IMR-90 (cell line): ENCODE measurements around the gene DCN. TPM values are rescaled to one million over a fixed set of nuclear protein-coding genes. Genes with fewer than 3 reads are reported as not detected.

Experiments
- ATAC-seq: fragments of 200-7000 bp; cut with Tn5 transposase; 2 replicates; pipeline ENCODE4 v1.9.1; 2020; ENCODE audit warnings: low read depth, mild to moderate bottlenecking, moderate library complexity
- BruUV-seq: library from RNA; stranded (reverse); fragments of 400-500 nt; replicated peaks from 2 replicates; lab custom pipeline; 2021; lab: Mats Ljungman, UMichigan
- CTCF ChIA-PET: fragments of 300-600 bp; formaldehyde crosslinking; extraction: SDS; loops from one replicate; lab custom pipeline; 2021; ENCODE audit warnings: antibody characterized with exemption; lab: Yijun Ruan, JAX
- POLR2A ChIA-PET: fragments of 300-600 bp; sonication (Branson Sonifier 250); formaldehyde crosslinking; loops from one replicate; lab custom pipeline; 2022; ENCODE audit warnings: antibody characterized with exemption; ENCODE audit not compliant: unreplicated experiment; lab: Charles Lee
- DNase-seq: peaks from one replicate; pipeline ENCODE4 v3.0.0; 2013
- H2AFZ ChIP-seq: replicated peaks from 2 replicates; pipeline ENCODE3; 2013; ENCODE audit warnings: low read length, mild to moderate bottlenecking; ENCODE audit not compliant: poor library complexity
- H2AK5ac ChIP-seq: 2 replicates; pipeline ENCODE4 v1.6.1; 2013; ENCODE audit warnings: low read depth, low read length, inconsistent platforms
- H2AK9ac ChIP-seq: replicated peaks from 2 replicates; pipeline ENCODE3; 2013; ENCODE audit warnings: mild to moderate bottlenecking, low read depth, low read length, moderate library complexity; ENCODE audit not compliant: poor library complexity
- H2BK120ac ChIP-seq: 2 replicates; pipeline ENCODE4 v1.6.1; 2013; ENCODE audit warnings: low read depth, low read length, inconsistent platforms
- H2BK15ac ChIP-seq: 3 replicates; pipeline ENCODE4 v1.6.1; 2013; ENCODE audit warnings: low read depth, low read length, inconsistent platforms
- H2BK20ac ChIP-seq: 2 replicates; pipeline ENCODE4 v1.6.1; 2013; ENCODE audit warnings: low read depth, mild to moderate bottlenecking, inconsistent platforms, low read length, moderate library complexity
- H2BK5ac ChIP-seq: 2 replicates; pipeline ENCODE4 v1.6.1; 2013; ENCODE audit warnings: mild to moderate bottlenecking, low read depth, low read length, inconsistent platforms; ENCODE audit not compliant: poor library complexity, severe bottlenecking
- H3K14ac ChIP-seq: replicated peaks from 2 replicates; pipeline ENCODE4 v1.6.1; 2013; ENCODE audit warnings: low read depth, low read length, inconsistent platforms
- H3K18ac ChIP-seq: 2 replicates; pipeline ENCODE4 v1.6.1; 2013; ENCODE audit warnings: low read depth, low read length, control low read depth
- H3K23ac ChIP-seq: 2 replicates; pipeline ENCODE4 v1.6.1; 2013; ENCODE audit warnings: low read depth, low read length, inconsistent platforms
- H3K27ac ChIP-seq: 2 replicates; pipeline ENCODE4 v1.5.1; 2013; ENCODE audit warnings: mild to moderate bottlenecking, control low read depth, low read length; ENCODE audit not compliant: insufficient read depth
- H3K27me3 ChIP-seq: 2 replicates; pipeline ENCODE4 v1.6.1; 2013; ENCODE audit warnings: low read length; ENCODE audit not compliant: control insufficient read depth, insufficient read depth
- H3K36me3 ChIP-seq: 2 replicates; pipeline ENCODE4 v1.6.1; 2013; ENCODE audit warnings: low read length, mixed read lengths; ENCODE audit not compliant: control insufficient read depth, insufficient read depth
- H3K4ac ChIP-seq: 2 replicates; pipeline ENCODE4 v1.6.1; 2013; ENCODE audit warnings: low read depth, low read length, inconsistent platforms
- H3K4me1 ChIP-seq: 2 replicates; pipeline ENCODE4 v1.6.1; 2013; ENCODE audit warnings: low read length, mixed read lengths; ENCODE audit not compliant: control insufficient read depth, insufficient read depth
- H3K4me2 ChIP-seq: 2 replicates; pipeline ENCODE4 v1.6.1; 2013; ENCODE audit warnings: low read depth, mild to moderate bottlenecking, control low read depth, low read length, moderate library complexity
- H3K4me3 ChIP-seq: 2 replicates; pipeline ENCODE4 v1.5.1; 2013; ENCODE audit warnings: low read depth, mild to moderate bottlenecking, control low read depth, low read length, moderate library complexity; ENCODE audit not compliant: insufficient read depth
- H3K56ac ChIP-seq: 2 replicates; pipeline ENCODE4 v1.6.1; 2013; ENCODE audit warnings: low read length, inconsistent platforms; ENCODE audit not compliant: insufficient read depth; ENCODE audit errors: extremely low read depth
- H3K79me1 ChIP-seq, 2 experiments: 2 replicates each; pipeline ENCODE4 v1.6.1; 2013; ENCODE audit warnings: low read length in 2 of 2, inconsistent platforms in 1 of 2, low read depth in 1 of 2
- H3K9ac ChIP-seq: 2 replicates; pipeline ENCODE4 v1.6.1; 2013; ENCODE audit warnings: low read depth, low read length, control low read depth
- H3K9me1 ChIP-seq: 2 replicates; pipeline ENCODE4 v1.6.1; 2013; ENCODE audit warnings: low read length, inconsistent platforms; ENCODE audit not compliant: insufficient read depth
- H3K9me3 ChIP-seq: 2 replicates; pipeline ENCODE4 v1.6.1; 2013; ENCODE audit warnings: low read length; ENCODE audit not compliant: control insufficient read depth, insufficient read depth
- H4K20me1 ChIP-seq: 2 replicates; pipeline ENCODE4 v1.6.1; 2013; ENCODE audit warnings: low read length, inconsistent platforms; ENCODE audit not compliant: insufficient read depth
- H4K5ac ChIP-seq: 2 replicates; pipeline ENCODE4 v1.6.1; 2013; ENCODE audit warnings: mild to moderate bottlenecking, low read depth, low read length, control low read depth
- H4K8ac ChIP-seq, 2 experiments: 2 replicates each; pipeline ENCODE4 v1.6.1; 2013; ENCODE audit warnings: low read depth in 2 of 2, low read length in 2 of 2, control low read depth in 1 of 2, inconsistent platforms in 1 of 2
- H4K91ac ChIP-seq: 2 replicates; pipeline ENCODE4 v1.6.1; 2013; ENCODE audit warnings: low read depth, low read length, inconsistent platforms; ENCODE audit not compliant: insufficient read depth
- BHLHE40 ChIP-seq: fragments of 150-350 bp; IDR thresholded peaks from 2 replicates; pipeline ENCODE4 v1.6.1; 2016; ENCODE audit warnings: mild to moderate bottlenecking, low read depth, low read length
- RAD21 ChIP-seq: IDR thresholded peaks from 2 replicates; pipeline ENCODE4 v1.6.1; 2012; ENCODE audit warnings: low read length, improper control_type of control experiment
- WGBS, 2 experiments: methylation state at CpG; one replicate each; pipeline versions ENCODE4 v1.1.5 to v1.1.7; 2013; ENCODE audit warnings: missing lambda C conversion rate in 2 of 2; ENCODE audit not compliant: insufficient read length in 1 of 2; ENCODE audit errors: extremely low coverage in 2 of 2; 5-methylcytosine and 5-hydroxymethylcytosine counted together
- dilution Hi-C: fragments of 300-500 bp; cut with HindIII; formaldehyde crosslinking; loops from one replicate; pipeline ENCODE4 v1.14.3; 2018; ENCODE audit warnings: low sequenced_read_pairs; ENCODE audit not compliant: unreplicated experiment
- in situ Hi-C: fragments of 300-500 bp; cut with MboI; formaldehyde crosslinking; loops from 3 replicates; pipeline ENCODE4 v1.14.3; 2019; ENCODE audit warnings: low sequenced_read_pairs, inconsistent platforms, mixed read lengths
- intact Hi-C: fragments of 100-400 bp; cut with micrococcal nuclease; formaldehyde crosslinking; loops from 2 replicates; pipeline ENCODE4 v1.10.0; 2022
- polyA plus RNA-seq, 3 experiments: library from polyadenylated mRNA; depleted of rRNA; stranded (reverse); fragments of >200 nt; gene quantifications; 2 replicates each; pipeline ENCODE4 v1.2.3, GENCODE V29; 2012; ENCODE audit warnings: low replicate concordance in 1 of 3
- total RNA-seq: library from RNA; depleted of rRNA; stranded (reverse); fragments of >200 nt; gene quantifications from 2 replicates; pipeline ENCODE4 v1.2.3, GENCODE V29; 2012

DCN gene
- total and polyA plus RNA-seq, 2 of the 4 experiments (the other 2 are of a cell fraction) = 241 to 965 TPM

- dilution Hi-C loops = no loop called here
Measured at GRCh38 chr12:91109581-91110310, 72.9 kb downstream of the DCN start.

More at GRCh38 chr12:91109581-91110310, 72.9 kb downstream of the DCN start:
- ATAC-seq = no peak
- H3K9ac ChIP-seq = peak overlapping the region; percentile 63
- H3K4me1 ChIP-seq = peaks cover 2% of the 10 kb centered on the region; the same call in 1 of the 2 replicates
- H3K4me2 ChIP-seq = peak overlapping the region; percentile 96
- H4K91ac ChIP-seq = peak overlapping the region; percentile 59; the same call in 1 of the 2 replicates
- H3K9me1 ChIP-seq = no peaks in the 10 kb centered on the region; the same call in 1 of the 2 replicates
- H2BK20ac ChIP-seq = peak overlapping the region; percentile 89
- H2AFZ ChIP-seq = no peak overlapping the region
- H3K56ac ChIP-seq = peak overlapping the region; percentile 49; the same call in 1 of the 2 replicates
- peak overlapping the region; percentile 84 for H3K4ac ChIP-seq
- peak overlapping the region in 1 of 2 experiments; percentile 67; a peak in 2 of 4 replicates for H4K8ac ChIP-seq
- H3K23ac ChIP-seq = peak overlapping the region; percentile 8; the same call in 1 of the 2 replicates
- H4K20me1 ChIP-seq = no peaks in the 10 kb centered on the region
- H3K79me1 ChIP-seq = peaks cover 0 to 17% of the 10 kb centered on the region in 2 experiments; a peak in 3 of 4 replicates
- H2AK5ac ChIP-seq = no peak overlapping the region
- no peak overlapping the region for H2AK9ac ChIP-seq
- H2BK120ac ChIP-seq = peak overlapping the region; percentile 83
- POLR2A ChIA-PET = interaction anchor here (0.7 kb wide), 1 partner anchor 68 kb away, joined by 3 read pairs; no protein-coding TSS in a partner anchor
- WGBS, 2 experiments = no CpG with 5 or more reads among the region's 2 CpGs
- H4K5ac ChIP-seq = peak overlapping the region; percentile 70
- H3K27me3 ChIP-seq = no peaks in the 10 kb centered on the region
- intact Hi-C loops = loop anchor here (1.0 to 5.0 kb wide), 4 partner anchors 63 to 217 kb away; no protein-coding TSS in a partner anchor
- H3K36me3 ChIP-seq = peaks cover 7% of the 10 kb centered on the region
- H3K9me3 ChIP-seq = no peaks in the 10 kb centered on the region
- no peak for TF ChIP-seq BHLHE40
- no peak for TF ChIP-seq RAD21
- H2BK15ac ChIP-seq = peak overlapping the region; percentile 71; the same call in 1 of the 3 replicates
- H3K18ac ChIP-seq = peak overlapping the region; percentile 92
- H3K27ac ChIP-seq = peak overlapping the region; percentile 47; the same call in 1 of the 2 replicates
- no peak for DNase-seq
- CTCF ChIA-PET = interaction anchor here (0.6 to 2.3 kb wide), 6 partner anchors 132 to 1473 kb away, joined by 3 to 7 read pairs (median 5); no protein-coding TSS in a partner anchor
- in situ Hi-C loops = no loop called here
- H3K14ac ChIP-seq = peak overlapping the region; percentile 61; the same call in 1 of the 2 replicates
- BruUV-seq = no TSS peak
- H2BK5ac ChIP-seq = peak overlapping the region; percentile 58
- peak overlapping the region; percentile 48 for H3K4me3 ChIP-seq
